ENCODE data around the gene TULP4. TPM values are rescaled to one million over a fixed set of nuclear protein-coding genes. Genes with fewer than 3 reads are reported as not detected.

Gene TULP4
- total RNA-seq, 4 donors from 2014 or later = 59.8 to 99.2 (median 88.6) TPM

- Histone ChIP-seq H3K36me3 (peaks cover 0 to 15% of the 10 kb centered on the region in 2 donors), H3K4me1 (peaks cover 0 to 3% of the 10 kb centered on the region in 2 donors), H3K4me3 (no peak overlapping the region), H3K27me3 (no peaks in the 10 kb centered on the region), H3K27ac (no peak overlapping the region), H3K9me3 (no peaks in the 10 kb centered on the region)
- in situ Hi-C loops (cut with MboI; ENCODE audit: low sequenced_read_pairs in 4 of 4) (no loop called here), intact Hi-C loops (cut with DNase I; ENCODE audit: low total_unique reads) (no loop called here)
- no peak for DNase-seq
- no peak for ATAC-seq
- TF ChIP-seq POLR2A (IDR thresholded peaks at IDR 0.05) = no peak
- TF ChIP-seq, protein P1, sequence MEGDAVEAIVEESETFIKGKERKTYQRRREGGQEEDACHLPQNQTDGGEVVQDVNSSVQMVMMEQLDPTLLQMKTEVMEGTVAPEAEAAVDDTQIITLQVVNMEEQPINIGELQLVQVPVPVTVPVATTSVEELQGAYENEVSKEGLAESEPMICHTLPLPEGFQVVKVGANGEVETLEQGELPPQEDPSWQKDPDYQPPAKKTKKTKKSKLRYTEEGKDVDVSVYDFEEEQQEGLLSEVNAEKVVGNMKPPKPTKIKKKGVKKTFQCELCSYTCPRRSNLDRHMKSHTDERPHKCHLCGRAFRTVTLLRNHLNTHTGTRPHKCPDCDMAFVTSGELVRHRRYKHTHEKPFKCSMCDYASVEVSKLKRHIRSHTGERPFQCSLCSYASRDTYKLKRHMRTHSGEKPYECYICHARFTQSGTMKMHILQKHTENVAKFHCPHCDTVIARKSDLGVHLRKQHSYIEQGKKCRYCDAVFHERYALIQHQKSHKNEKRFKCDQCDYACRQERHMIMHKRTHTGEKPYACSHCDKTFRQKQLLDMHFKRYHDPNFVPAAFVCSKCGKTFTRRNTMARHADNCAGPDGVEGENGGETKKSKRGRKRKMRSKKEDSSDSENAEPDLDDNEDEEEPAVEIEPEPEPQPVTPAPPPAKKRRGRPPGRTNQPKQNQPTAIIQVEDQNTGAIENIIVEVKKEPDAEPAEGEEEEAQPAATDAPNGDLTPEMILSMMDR (IDR thresholded peaks at IDR 0.05 in 4 of 5, conservative IDR thresholded peaks at IDR 0.05 in 1 of 5) = no peak
Observed at GRCh38 chr6:158461954-158462353, 149.7 kb downstream of the TULP4 start.

GRCh38 chr6:158464483-158464882, 152.2 kb downstream of the TULP4 start:
- Histone ChIP-seq H3K4me1 (peaks cover 0 to 3% of the 10 kb centered on the region in 2 donors), H3K27ac (no peak overlapping the region), H3K4me3 (no peak overlapping the region), H3K9me3 (no peaks in the 10 kb centered on the region), H3K27me3 (no peaks in the 10 kb centered on the region), H3K36me3 (peaks cover 0 to 10% of the 10 kb centered on the region in 2 donors)
- in situ Hi-C loops (cut with MboI; ENCODE audit: low sequenced_read_pairs in 4 of 4) (no loop called here), intact Hi-C loops (cut with DNase I; ENCODE audit: low total_unique reads) (no loop called here)
- ATAC-seq (no peak), DNase-seq (no peak)
- TF ChIP-seq POLR2A (IDR thresholded peaks at IDR 0.05) = no peak
- TF ChIP-seq, protein P1 (IDR thresholded peaks at IDR 0.05 in 4 of 5, conservative IDR thresholded peaks at IDR 0.05 in 1 of 5) = no peak

DNA sequence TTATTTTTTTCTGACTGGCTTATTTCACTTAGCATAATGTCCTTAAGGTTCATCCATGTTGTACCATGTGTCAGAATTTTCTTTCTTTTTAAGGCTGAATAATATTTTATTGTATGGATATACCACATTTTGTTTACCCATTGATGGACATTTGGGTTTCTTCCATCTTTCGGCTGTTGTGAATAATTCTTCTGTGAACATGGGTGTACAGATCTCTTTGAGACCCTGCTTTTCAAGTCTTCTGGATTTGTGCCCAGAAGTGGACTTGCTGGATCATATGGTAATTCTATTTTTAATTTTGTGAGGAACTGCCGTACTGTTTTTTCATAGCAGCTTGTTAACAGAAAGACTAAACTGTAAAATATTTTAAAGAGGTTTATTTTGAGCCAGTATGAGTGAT, 153.0 kb downstream of the TULP4 start:
- intact Hi-C loops (cut with DNase I; ENCODE audit: low total_unique reads) = no loop called here
- H3K4me3 ChIP-seq = no peak overlapping the region
- H3K27me3 ChIP-seq = no peaks in the 10 kb centered on the region
- DNase-seq = no peak
- in situ Hi-C loops (cut with MboI; ENCODE audit: low sequenced_read_pairs in 4 of 4) = no loop called here
- H3K9me3 ChIP-seq = no peaks in the 10 kb centered on the region
- peaks cover 0 to 3% of the 10 kb centered on the region in 2 donors for H3K4me1 ChIP-seq
- ATAC-seq = no peak
- no peak for TF ChIP-seq POLR2A (IDR thresholded peaks at IDR 0.05)
- TF ChIP-seq, protein P1 (IDR thresholded peaks at IDR 0.05 in 4 of 5, conservative IDR thresholded peaks at IDR 0.05 in 1 of 5) = no peak
- no peak overlapping the region for H3K27ac ChIP-seq
- peaks cover 0 to 6% of the 10 kb centered on the region in 2 donors for H3K36me3 ChIP-seq

- Histone ChIP-seq H3K27ac (no peak overlapping the region), H3K36me3 (peaks cover 0 to 5% of the 10 kb centered on the region in 2 donors), H3K9me3 (no peaks in the 10 kb centered on the region), H3K4me1 (peaks cover 0 to 3% of the 10 kb centered on the region in 2 donors), H3K27me3 (no peaks in the 10 kb centered on the region), H3K4me3 (no peak overlapping the region)
- DNase-seq = no peak
- TF ChIP-seq, protein P1 (IDR thresholded peaks at IDR 0.05 in 4 of 5, conservative IDR thresholded peaks at IDR 0.05 in 1 of 5) = no peak
- TF ChIP-seq POLR2A (IDR thresholded peaks at IDR 0.05) = no peak
- in situ Hi-C loops (cut with MboI; ENCODE audit: low sequenced_read_pairs in 4 of 4) (no loop called here), intact Hi-C loops (cut with DNase I; ENCODE audit: low total_unique reads) (no loop called here)
- no peak for ATAC-seq
Observed at GRCh38 chr6:158465747-158466146, 153.5 kb downstream of the TULP4 start.

GRCh38 chr6:158467923-158468322, 155.7 kb downstream of the TULP4 start:
- no peak for ATAC-seq

More at GRCh38 chr6:158467923-158468322, 155.7 kb downstream of the TULP4 start:
- in situ Hi-C loops (cut with MboI; ENCODE audit: low sequenced_read_pairs in 4 of 4) = no loop called here
- Histone ChIP-seq H3K4me1 (peaks cover 0 to 3% of the 10 kb centered on the region in 2 donors), H3K9me3 (no peaks in the 10 kb centered on the region), H3K36me3 (no peaks in the 10 kb centered on the region), H3K4me3 (no peak overlapping the region), H3K27me3 (no peaks in the 10 kb centered on the region), H3K27ac (no peak overlapping the region)
- no peak for DNase-seq
- TF ChIP-seq, protein P1 (IDR thresholded peaks at IDR 0.05 in 4 of 5, conservative IDR thresholded peaks at IDR 0.05 in 1 of 5) = no peak
- TF ChIP-seq POLR2A (IDR thresholded peaks at IDR 0.05) = no peak
- intact Hi-C loops (cut with DNase I; ENCODE audit: low total_unique reads) = no loop called here

All from gastrocnemius medialis (tissue), 4 donors.